Suprapubic skin (tissue), 4 donors: ENCODE data around the gene DCAF17. TPM values are rescaled to one million over a fixed set of nuclear protein-coding genes. Genes with fewer than 3 reads are reported as not detected.

Source experiments
- DNase-seq, 2 donors: peaks; one replicate each; pipeline ENCODE4 v3.0.0-alpha.2; 2019; ENCODE audit warnings: low spot score in 2 of 2
- H3K27ac ChIP-seq: fragments of 200-600 bp; sonication (generic); one replicate; pipeline ENCODE4 v1.5.1; 2019
- H3K27me3 ChIP-seq: fragments of 200-600 bp; sonication (generic); one replicate; pipeline ENCODE4 v1.5.1; 2019
- H3K36me3 ChIP-seq: fragments of 200-600 bp; sonication (generic); one replicate; pipeline ENCODE4 v1.5.1; 2019
- H3K4me1 ChIP-seq: fragments of 200-600 bp; sonication (generic); one replicate; pipeline ENCODE4 v1.5.1; 2019
- H3K4me3 ChIP-seq: fragments of 200-600 bp; sonication (generic); one replicate; pipeline ENCODE4 v1.5.1; 2019; ENCODE audit warnings: mild to moderate bottlenecking
- H3K9me3 ChIP-seq: fragments of 200-600 bp; sonication (generic); one replicate; pipeline ENCODE4 v1.5.1; 2019
- CTCF ChIP-seq, 2 donors: fragments of 200-600 bp in 1 of 2; fragments of 450-650 bp in 1 of 2; sonication (generic) in 1 of 2; IDR thresholded peaks; one replicate each; pipeline ENCODE4 v1.5.1; 2016 to 2019; ENCODE audit warnings: antibody characterized with exemption in 2 of 2, mild to moderate bottlenecking in 1 of 2, moderate library complexity in 1 of 2
- EP300 ChIP-seq: sonication (generic); formaldehyde crosslinking; IDR thresholded peaks from one replicate; pipeline ENCODE4 v1.6.1; 2017; ENCODE audit warnings: antibody characterized with exemption
- POLR2A ChIP-seq, 2 donors: fragments of 450-650 bp; IDR thresholded peaks; one replicate each; pipeline ENCODE4 v1.6.1; 2017; ENCODE audit warnings: antibody characterized with exemption in 2 of 2, mild to moderate bottlenecking in 2 of 2, moderate library complexity in 2 of 2
- POLR2AphosphoS5 ChIP-seq, 3 donors: sonication (generic); formaldehyde crosslinking; IDR thresholded peaks; one replicate each; pipeline ENCODE4 v1.6.1; 2017; ENCODE audit warnings: antibody characterized with exemption in 3 of 3
- WGBS: methylation state at CpG from one replicate; pipeline ENCODE4 v1.1.5; 2018; 5-methylcytosine and 5-hydroxymethylcytosine counted together
- total RNA-seq, 4 donors: library from RNA; depleted of rRNA; stranded (reverse); fragments of >200 nt; gene quantifications; one replicate each; pipeline ENCODE4 v1.1.0, GENCODE V29; 2016

DCAF17 gene
- total RNA-seq, 4 donors from 2014 or later = 12.1 to 25.1 (median 15.1) TPM

GRCh38 chr2:171405546-171405945, 28.5 kb upstream of the DCAF17 start:
- TF ChIP-seq EP300 (no peak), POLR2AphosphoS5 (IDR thresholded peaks at IDR 0.05) (no peak), POLR2A (IDR thresholded peaks at IDR 0.05) (no peak), CTCF (IDR thresholded peaks at IDR 0.05) (no peak)
- no peak for DNase-seq
- 92% methylated on average over 1 of the region's 1 CpG for WGBS

GRCh38 chr2:171406044-171406443, 28.0 kb upstream of the DCAF17 start:
- Histone ChIP-seq H3K9me3 (peaks cover 7% of the 10 kb centered on the region), H3K27me3 (no peaks in the 10 kb centered on the region), H3K4me1 (peaks cover 12% of the 10 kb centered on the region), H3K4me3 (no peak overlapping the region), H3K36me3 (no peaks in the 10 kb centered on the region), H3K27ac (no peak overlapping the region)
- 84% methylated on average over 1 of the region's 1 CpG for WGBS
- no peak for DNase-seq
- no peak for TF ChIP-seq CTCF (IDR thresholded peaks at IDR 0.05)
- TF ChIP-seq EP300 = no peak

More at GRCh38 chr2:171405546-171405945, 28.5 kb upstream of the DCAF17 start:
- Histone ChIP-seq H3K27me3 (no peaks in the 10 kb centered on the region), H3K27ac (no peak overlapping the region), H3K36me3 (no peaks in the 10 kb centered on the region), H3K4me3 (no peak overlapping the region), H3K9me3 (peaks cover 7% of the 10 kb centered on the region), H3K4me1 (peaks cover 11% of the 10 kb centered on the region)

- Histone ChIP-seq H3K27ac (no peak overlapping the region), H3K4me3 (no peak overlapping the region), H3K36me3 (no peaks in the 10 kb centered on the region), H3K4me1 (peaks cover 18% of the 10 kb centered on the region), H3K27me3 (no peaks in the 10 kb centered on the region), H3K9me3 (peaks cover 3% of the 10 kb centered on the region)
- DNase-seq = no peak
- 85% methylated on average over 4 of the region's 4 CpGs for WGBS
- TF ChIP-seq EP300 (no peak), POLR2A (IDR thresholded peaks at IDR 0.05) (no peak)
These were observed 26.9 kb upstream of the DCAF17 start for GRCh38 chr2:171407030-171407675.

- H3K9me3 ChIP-seq = no peaks in the 10 kb centered on the region
- no peak overlapping the region for H3K27ac ChIP-seq
- no peaks in the 10 kb centered on the region for H3K27me3 ChIP-seq
- H3K36me3 ChIP-seq = no peaks in the 10 kb centered on the region
- 96% methylated on average over 1 of the region's 1 CpG for WGBS
- H3K4me1 ChIP-seq = peaks cover 18% of the 10 kb centered on the region
- no peak overlapping the region for H3K4me3 ChIP-seq
- DNase-seq = no peak
- TF ChIP-seq POLR2A (IDR thresholded peaks at IDR 0.05) (no peak), POLR2AphosphoS5 (IDR thresholded peaks at IDR 0.05) (no peak), EP300 (no peak), CTCF (IDR thresholded peaks at IDR 0.05) (no peak)
These were observed 26.4 kb upstream of the DCAF17 start for GRCh38 chr2:171407676-171408044.

- H3K27ac ChIP-seq = peak overlapping the region; percentile 55
These were observed 24.5 kb upstream of the DCAF17 start for GRCh38 chr2:171409436-171409971.

GRCh38 chr2:171410101-171410500, 23.9 kb upstream of the DCAF17 start:
- TF ChIP-seq POLR2A (IDR thresholded peaks at IDR 0.05) = no peak
- TF ChIP-seq EP300 = no peak
- TF ChIP-seq CTCF (IDR thresholded peaks at IDR 0.05) = no peak
- no peak for TF ChIP-seq POLR2AphosphoS5 (IDR thresholded peaks at IDR 0.05)
- Histone ChIP-seq H3K27me3 (no peaks in the 10 kb centered on the region), H3K4me1 (peaks cover 18% of the 10 kb centered on the region), H3K36me3 (no peaks in the 10 kb centered on the region), H3K4me3 (no peak overlapping the region), H3K9me3 (no peaks in the 10 kb centered on the region), H3K27ac (peak overlapping the region; percentile 55)
- 39% methylated on average over 4 of the region's 4 CpGs for WGBS
- DNase-seq = no peak

More at GRCh38 chr2:171409436-171409971, 24.5 kb upstream of the DCAF17 start:
- DNase-seq = no peak
- no peaks in the 10 kb centered on the region for H3K27me3 ChIP-seq
- peaks cover 18% of the 10 kb centered on the region for H3K4me1 ChIP-seq
- no peaks in the 10 kb centered on the region for H3K36me3 ChIP-seq
- WGBS = 57% methylated on average over 8 of the region's 8 CpGs
- TF ChIP-seq POLR2A (IDR thresholded peaks at IDR 0.05) = no peak
- TF ChIP-seq POLR2AphosphoS5 (IDR thresholded peaks at IDR 0.05) = no peak
- TF ChIP-seq EP300 = no peak
- peak overlapping the region; percentile 20 for H3K4me3 ChIP-seq
- no peaks in the 10 kb centered on the region for H3K9me3 ChIP-seq
